Measurements from ENCODE around the gene MPIG6B.

MPIG6B gene, protein sequence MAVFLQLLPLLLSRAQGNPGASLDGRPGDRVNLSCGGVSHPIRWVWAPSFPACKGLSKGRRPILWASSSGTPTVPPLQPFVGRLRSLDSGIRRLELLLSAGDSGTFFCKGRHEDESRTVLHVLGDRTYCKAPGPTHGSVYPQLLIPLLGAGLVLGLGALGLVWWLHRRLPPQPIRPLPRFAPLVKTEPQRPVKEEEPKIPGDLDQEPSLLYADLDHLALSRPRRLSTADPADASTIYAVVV

DNA sequence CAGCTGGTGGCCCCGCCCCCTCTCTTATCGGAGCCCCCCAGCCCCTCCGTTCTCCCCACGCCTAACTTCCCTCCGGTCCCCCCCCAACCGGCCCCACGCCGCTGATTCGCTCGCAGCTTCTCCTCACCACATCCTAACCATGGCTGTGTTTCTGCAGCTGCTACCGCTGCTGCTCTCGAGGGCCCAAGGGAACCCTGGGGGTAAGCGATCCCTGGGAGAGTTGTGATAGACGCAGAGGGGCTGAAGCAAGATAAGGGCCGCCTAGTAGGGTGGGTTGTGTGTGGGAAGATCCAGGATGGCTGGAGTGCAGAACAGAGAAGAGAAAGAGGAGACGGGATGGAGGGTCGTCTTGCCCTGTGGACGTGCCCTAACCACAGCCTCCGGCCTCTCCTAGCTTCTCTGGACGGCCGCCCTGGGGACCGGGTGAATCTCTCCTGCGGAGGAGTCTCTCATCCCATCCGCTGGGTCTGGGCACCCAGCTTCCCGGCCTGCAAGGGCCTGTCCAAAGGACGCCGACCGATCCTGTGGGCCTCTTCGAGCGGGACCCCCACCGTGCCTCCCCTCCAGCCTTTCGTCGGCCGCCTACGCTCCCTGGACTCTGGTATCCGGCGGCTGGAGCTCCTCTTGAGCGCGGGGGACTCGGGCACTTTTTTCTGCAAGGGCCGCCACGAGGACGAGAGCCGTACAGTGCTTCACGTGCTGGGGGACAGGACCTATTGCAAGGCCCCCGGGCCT, at the start of gene MPIG6B:
Gene MPIG6B, plus strand, starts transcription at position 129 of the 735 bp plus-strand sequence. Its CDS starts 11 bp downstream, at position 140.
- DNase-seq: no peak

DNA sequence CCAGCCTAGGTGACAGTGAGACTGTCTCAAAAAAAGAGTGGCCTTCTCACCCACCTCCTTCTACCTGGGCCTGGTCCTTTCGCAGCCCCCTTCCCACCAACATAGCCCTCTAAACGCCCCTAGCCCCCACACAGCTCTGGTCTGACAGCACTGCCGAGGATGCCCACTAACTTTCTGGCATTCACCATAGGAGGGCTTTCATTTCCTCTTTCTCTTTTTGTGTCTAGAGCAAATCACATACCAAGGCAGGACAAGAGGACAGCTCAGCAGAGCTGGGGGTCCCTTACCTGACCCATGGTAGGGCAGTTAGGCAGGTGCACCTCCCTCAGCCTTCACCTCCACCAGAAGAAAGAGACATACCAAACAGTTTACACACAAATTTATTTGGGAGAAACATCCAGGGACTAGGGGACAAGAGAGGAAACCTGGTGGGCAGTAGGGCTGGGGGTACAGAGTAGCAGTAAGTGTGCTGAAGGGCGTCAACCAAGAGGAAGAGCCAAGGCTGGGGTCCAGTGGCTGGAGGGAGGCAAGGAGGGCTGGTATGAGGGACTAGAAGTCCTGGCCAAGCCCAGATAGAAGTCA, 46.8 kb upstream of the MPIG6B start:
- DNase-seq: no peak

DNA sequence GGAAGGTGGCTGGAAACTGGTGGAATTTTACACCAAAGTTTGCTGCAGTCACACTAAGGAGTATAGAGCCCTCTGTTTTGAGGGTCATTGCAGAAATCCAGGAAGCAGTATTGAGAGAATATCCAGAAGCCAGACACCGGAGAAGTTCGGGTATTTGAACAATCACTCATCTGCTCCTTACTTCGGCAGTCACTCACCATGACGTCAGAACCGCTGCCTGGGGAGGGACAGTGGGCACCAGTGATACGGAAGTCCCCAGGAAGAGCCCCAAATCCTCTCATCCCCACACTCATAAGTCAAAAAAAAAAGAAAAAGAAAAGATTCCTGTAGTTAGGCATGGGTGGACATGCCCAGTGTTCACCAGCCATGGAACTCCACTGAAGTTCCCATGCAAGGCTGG, 46.3 kb upstream of the MPIG6B start:
- DNase-seq: no peak

DNA sequence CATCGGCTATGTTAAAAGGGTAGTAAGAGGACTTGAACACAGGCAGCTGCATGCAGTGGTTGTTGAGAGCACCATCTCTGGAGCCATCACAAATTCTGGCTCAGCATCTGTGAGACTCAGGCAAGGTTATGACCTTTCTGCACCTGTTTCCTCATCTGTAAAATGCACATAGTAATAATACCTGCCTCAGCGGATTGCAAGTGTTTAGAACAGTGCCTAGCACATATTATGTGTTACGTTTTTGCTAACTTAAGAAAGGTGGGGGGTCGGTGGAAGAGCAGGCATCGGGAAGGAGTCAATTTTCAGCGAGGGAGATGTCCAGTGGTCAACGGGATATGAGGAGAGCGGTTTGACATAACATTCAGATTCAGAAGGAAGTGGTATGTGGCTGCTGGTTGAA, 45.2 kb upstream of the MPIG6B start:
- DNase-seq: no peak

DNA sequence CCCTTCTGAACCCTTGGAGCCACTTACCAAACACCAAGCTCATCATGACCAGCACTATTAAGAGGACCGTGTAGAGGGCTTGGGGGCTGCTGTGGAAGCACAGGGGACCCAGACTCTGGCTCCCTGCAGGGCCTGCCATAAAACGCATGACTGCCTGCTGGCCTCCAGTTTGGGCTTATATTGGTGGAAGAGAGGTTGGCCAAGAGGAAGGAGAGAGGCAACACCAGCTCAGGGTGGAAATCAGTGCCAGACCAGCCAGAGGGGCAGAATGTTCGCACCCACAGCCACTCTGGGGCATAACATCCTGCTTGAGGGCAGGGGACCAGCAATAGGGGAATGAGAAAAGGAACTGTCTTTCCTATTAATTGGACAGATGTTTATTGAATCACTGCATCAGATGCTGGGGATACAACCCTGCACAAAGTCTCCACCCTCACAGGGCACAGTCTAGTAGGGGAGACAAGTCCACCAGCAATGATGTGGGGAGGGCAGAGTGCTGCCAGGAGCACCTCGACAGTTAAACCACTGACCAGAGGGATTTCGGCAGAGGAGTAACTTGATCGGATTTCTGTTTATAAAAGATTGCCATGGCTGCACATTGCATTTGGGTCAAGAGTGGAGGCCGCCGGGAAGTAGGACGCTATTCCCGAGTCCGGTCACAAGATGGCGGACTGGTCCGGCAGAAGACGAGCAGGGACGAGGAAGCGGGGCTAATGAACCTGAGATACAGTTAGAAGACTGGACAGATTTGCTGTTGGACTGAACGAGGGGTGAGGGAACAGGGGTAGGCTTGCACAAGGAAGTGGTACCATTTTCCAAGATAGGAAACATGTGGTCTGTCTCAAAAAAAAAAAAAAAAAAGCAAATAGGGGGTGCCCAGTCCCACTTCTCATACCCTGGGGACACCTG, 42.7 kb upstream of the MPIG6B start, which contains the start of gene LY6G5C:
Gene LY6G5C, minus strand, starts transcription at position 842 of the 909 bp plus-strand sequence. Its CDS starts 694 bp downstream, at position 148.
- DNase-seq: peak; percentile 94

DNA sequence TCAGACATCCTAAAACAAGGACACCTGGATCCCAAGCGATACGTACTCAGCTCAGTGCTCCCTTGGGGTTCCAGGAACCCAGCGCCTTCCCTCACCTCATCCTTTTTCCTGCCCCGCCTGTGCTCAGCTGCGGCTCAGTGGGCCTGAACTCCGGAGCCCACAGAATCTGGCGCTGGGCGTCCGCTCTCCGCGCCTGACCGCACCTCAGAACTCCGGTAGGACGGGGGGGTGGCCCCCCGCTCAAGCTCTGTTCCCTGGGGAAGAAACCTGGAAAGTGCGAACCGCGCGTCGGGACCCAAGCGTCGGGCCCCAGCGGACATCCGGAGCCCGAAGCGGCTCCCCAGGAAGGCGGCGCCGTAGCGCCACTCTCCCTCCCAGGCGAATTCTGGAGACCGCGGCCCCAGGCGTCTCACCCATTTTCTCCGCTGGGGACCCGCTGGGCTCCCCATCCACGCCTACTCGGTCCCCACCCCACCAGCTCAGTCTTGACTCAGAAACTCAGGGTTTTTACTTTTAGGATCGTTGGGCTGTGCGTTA, 42.0 kb upstream of the MPIG6B start:
- DNase-seq: peak; percentile 40

DNA sequence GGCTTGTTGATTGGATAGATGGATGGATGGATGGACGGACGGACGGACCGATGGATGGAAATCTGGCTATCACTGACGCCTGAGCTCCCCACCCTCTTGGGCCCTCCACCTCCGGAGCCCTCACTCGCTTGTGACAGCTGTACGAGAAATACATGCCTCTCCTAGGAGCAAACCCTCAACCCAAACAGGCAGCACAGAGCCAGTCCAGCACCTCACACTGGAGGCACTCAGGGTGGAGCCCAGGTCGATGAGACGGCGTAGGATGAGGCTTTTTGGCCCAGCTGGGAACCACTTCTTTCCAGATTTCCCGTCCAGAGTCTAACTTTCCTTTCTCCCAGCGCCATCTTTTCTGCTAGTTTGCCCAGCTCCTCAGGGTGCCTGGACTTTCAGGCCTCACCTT, 39.6 kb upstream of the MPIG6B start:
- no peak for DNase-seq

DNA sequence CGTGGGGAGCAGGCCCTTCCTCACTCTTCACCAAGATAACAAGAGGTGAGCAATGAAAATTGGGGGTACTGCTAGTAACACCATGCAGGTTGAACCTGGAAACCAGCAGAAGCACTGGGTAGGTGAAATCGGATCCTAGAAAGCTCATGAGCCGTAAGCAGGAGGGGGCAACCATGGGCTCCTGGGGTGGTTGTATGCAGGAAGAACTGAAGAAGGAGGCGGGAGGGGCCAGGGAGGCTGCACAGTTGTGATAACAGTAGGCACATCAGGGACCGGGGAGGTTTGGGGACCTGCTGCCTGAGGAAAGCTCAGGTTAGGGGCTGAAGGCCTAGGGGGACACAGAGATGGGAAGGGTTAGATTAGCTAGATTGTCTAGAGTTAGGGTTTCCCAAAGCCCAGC, 36.7 kb upstream of the MPIG6B start:
- DNase-seq: no peak

DNA sequence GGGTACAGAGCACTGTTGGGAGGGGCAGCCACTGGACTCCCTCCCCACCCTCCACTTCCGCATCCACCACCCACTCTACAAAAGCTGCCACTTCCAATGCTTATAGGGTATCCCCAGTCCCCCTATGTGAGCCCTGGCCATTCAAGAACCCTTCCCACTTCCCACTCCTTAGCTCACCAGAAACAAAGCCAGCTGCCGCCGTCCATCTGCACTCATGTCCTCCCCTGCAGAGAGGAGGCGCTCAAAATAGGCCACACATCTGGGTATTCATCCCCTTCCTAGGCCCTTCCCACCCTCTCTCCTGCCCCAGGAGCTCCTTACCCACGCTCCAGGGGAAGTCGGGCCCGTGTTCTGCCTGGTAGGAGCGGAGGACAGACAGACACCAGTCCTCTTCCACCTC, 35.9 kb upstream of the MPIG6B start:
- no peak for DNase-seq

DNA sequence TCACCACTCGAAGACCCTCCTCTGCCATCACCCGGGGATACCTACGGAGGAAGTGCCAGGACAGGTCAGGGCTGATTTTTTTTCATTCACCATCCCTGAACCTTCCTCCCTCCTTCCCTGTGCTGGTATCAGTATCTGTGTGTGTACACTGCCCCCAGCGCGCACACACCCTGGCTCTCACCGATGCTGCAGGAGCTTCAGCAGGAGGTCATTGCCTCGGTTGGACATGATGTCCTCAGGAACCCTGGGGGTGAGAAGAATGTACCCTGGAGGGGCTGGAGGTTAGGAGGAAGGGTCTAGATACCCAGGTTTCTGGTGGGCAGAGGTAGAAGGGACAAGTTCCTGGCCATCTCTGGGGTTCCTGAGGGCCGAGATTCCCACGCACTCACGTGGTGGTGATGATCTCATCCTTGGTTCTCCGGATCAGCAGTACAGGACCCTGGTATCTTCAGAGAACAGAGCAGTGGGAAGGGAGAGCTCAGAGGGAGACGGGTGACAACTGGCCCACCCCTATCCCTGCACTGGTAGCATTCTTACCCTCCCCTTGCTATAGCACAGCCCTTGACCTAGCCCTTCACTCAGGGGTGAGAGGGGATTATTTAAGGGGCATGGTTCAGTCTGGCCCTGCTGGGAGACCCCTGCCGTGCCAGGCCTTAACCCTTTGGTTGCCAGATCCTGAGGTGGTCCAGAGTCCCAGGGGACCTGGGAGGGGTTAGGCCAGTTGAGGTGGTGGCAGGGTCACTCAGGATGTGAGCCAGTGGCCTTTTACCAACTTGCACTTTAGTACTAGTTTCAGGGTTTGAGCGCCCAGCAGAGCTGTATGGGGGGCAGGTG, 35.1 kb upstream of the MPIG6B start:
- no peak for DNase-seq

DNA sequence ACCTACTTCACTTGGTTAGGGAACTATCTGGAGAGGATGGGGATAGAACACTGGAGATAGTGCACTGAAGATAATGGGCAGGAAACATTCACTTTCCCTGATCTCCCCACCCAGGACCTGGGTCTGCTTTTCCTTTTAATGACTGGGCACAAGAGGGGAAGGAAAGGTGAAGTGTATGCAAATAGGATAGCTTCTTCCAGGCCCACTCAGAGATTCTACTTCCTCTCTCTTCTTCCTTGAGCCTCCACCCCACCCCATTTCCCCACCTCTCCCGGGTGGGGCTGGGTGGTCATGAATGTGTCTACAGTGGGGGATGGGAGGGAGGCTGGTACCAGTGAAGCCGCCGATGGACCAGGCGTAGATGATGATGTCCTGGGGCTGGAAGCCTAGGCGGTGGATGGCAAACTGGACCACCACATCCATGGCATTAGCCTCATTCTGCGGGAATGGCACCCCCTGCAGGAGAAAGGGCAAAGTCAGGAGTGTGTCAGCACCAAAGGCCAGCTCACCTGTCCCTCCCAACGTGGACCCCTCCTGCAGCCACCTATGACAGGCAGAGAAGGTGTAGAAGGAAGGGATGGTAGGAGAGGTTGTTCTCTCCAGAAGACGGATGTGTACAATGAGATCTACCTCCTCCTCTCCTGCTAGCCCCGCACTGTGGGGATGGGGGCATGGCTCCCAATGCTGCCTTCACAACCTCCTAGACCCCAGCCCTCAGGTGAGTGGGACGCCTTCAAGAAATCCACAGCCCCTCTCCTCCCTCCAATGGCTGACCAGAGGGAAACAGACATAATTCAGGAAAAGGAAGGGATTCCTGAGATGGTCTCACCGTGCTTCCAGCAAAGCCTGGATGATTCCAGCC, 33.7 kb upstream of the MPIG6B start:
- DNase-seq: no peak

DNA sequence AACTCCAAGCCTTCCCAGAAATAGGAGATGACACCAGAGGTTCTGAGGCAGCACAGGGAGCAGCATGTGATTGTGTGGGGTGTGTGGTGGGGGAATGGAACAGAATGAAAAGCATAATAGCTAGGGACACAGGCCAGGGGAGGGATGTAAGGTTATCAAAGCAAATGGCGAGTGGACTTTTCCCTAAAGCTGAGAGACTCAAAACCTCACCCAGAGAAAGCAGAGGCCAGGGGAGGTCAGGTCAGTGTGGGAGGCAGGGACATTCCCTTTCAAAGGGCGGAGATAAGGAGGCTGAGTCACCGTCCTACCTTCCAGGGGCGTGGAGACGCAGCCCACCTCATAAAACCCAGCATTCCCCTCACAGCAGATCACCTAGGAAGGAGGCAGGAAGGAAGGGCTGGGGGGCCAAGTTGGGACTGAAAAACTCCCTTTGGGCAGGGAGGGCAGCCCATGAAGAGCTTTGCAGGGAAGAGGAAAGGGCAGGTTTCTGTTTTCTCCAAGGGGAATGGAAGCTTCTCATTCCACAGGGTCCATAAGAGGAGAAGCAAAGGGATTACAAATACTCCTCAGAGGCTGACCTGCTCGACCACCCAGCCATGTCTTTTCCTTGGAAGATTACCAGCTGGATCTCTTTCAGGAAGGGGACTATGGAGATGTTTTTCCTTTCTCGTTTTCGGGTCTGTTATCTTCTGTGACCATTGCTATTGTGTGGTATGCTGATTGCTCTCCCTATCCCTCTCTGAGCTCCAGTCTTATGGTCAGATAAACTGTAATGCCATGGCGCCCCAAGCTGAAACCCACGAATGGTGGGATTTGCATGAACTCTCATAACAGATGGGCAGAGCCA, 32.7 kb upstream of the MPIG6B start:
- DNase-seq: no peak

DNA sequence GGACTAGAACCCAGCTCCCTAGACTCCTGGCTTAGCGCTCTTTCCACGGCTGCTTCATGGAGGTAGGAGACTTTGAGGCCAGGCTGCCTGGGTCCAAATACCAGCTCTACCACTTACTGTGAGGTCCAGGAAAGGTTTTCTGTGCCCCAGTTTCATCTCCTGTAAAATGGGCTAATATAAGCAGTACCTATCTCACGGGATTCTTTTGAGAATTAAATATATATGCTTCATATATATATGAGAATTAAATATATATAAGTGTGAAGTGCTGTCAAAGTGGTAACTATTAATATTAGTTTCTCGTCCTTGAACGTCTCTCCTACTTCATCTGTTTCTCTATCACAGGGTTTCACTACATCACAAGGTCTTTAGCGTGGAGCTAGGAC, 32.1 kb upstream of the MPIG6B start:
- DNase-seq: no peak

DNA sequence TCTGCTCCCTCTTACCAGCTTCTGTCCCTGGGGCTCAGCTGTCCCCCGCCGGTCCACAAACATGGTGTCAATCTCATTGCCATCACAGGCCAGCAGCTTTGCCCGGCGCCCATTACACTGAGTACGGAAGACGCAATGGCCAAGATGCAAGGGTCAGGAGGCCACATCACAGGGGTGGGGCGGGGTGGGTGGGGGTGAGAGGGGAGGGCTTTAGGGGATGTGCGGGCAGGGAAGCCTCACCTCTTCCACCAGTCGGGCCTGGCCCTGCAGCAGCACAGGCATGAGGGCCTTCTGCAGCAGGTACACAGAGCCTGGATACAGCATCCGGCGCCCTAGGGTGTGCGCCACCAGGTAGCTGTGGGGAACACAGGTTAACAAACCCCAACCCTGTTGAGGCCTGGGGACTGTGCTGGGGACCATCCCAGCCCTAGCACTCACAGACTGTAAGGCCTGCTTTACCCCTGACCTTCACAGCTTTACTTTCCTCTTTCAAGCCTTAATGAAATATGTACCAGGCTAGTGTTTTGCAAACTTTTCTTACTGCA, 31.5 kb upstream of the MPIG6B start:
- DNase-seq: no peak

DNA sequence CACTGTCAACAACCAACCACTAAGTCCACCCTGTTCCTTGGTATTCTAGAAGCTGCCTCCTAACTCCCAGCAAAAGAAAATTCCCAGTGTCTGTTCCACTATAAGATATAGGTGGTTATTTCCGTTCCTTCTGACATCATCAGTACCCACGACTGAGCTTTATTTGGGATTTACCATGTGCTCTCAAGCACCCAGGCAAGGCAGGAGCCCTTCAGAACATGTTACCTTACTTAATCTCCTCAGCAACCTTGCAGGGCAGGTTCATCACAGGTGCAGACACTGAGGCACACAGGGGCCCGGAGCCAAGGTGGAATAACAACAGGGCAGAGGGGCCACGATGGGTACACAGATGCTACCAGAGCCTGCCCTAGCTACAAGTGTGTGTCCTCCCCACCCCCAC, 30.8 kb upstream of the MPIG6B start:
- DNase-seq: no peak

DNA sequence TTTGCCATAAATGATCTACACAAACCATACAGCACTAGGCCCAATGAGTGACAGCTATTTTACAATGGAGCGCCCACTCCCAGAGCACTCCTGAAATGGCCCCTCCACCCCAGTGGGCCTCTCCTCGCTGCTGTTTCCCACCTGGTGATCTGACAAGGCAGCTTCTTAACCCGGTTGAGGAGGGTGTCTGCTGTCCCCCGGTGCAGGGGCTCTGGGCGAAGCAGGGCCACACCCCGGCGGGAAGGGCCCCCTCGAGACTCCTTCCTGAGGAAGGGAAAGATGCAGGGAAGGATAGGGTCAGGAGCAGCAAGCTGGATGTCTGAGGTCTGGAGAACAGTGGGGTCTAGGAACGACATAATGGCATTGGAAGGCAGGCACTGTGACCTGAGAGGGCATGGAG, 30.3 kb upstream of the MPIG6B start:
- no peak for DNase-seq

DNA sequence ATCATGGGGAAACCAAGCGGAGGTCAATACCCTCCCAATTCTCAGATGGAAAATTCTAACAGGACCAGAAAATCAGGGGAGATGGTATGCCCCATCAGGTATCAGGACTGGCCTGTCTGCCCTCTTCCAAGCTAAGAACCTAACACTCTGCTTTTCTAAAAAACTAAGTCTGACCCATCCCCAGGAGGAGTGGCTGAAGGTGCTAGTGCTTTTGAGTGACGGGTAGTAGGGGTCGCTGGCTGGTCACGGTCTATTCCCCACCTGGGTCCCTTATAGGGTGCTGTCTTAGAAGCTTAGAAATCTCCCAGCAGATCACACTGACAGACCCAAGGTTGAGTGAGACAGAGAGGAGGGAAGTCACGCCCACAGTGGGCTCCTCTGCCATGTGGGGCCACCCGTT, 29.6 kb upstream of the MPIG6B start:
- DNase-seq: no peak

DNA sequence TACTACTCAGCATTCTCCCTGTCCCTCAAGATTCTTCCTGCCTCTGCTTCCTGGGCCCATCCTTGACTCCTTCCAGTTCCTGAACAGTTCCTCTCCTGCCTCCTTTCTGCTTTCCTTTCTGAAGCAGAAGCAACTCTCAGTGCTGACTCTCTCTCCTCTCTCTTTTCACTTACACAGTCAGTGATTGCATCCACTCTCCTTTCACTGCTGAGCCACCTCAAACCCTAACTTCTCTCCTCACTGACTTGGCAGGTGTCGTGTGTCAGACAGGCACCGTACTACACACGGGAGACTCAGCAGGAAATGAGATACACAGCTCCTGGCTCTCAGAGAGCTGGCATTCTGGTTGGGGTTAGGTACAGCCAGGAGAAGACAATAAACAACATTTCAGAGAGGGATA, 25.6 kb upstream of the MPIG6B start:
- DNase-seq: no peak

DNA sequence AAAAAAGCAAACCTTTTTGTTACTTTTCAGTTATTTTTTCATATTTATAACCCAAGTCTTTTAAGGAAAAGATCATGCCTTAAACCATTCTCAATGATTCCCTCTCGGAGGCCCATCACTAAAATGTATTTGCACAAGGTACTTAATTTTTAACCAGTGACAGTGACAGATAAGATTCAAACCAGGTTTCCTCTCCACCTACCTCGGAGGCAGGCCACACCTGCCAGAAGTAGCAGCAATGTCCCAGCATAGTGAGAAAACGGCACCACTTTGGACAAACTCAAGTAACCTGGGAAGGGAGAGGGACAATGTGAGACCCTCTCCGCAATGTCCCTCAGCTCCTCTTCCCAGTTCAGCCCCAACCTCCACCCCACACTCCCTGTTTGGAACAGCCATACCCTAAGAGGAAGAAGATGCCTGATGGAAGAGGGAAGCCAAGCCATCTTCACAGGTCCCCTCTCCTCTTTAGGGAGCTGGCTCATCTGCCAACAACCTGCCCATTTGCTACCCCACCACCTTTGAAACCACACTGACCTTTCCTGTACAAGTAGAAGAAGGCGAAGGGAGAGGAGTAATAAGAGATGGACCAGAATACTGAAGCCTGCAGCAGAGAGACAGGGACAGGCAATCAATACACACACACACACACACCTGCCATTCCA, 22.3 kb upstream of the MPIG6B start:
- no peak for DNase-seq
